ENCODE measurements around the gene AJM1. TPM values are rescaled to one million over a fixed set of nuclear protein-coding genes. Genes with fewer than 3 reads are reported as not detected.
"Not testable (repeated sequence)": the region's sequence is repeated elsewhere in the genome, so short reads cannot be mapped to it uniquely, and the experiment has no call there.

Gene AJM1
- 0.77 TPM in 1 of 2 replicates, not detected in the other for total RNA-seq (ENCODE audit: low replicate concordance)

GRCh38 chr9:136842380-136842948 lies at the start of gene AJM1:
AJM1 (plus strand) TSS chr9:136842478; CDS start chr9:136844415, 1,937 bp downstream.
- H3K27ac ChIP-seq; H3K36me3 ChIP-seq; H2AFZ ChIP-seq (replicated peaks); H3K27ac Mint-ChIP-seq; H3K9me3 ChIP-seq (ENCODE audit: low read depth); H3K79me2 ChIP-seq (ENCODE audit: low read depth); H3K4me3 ChIP-seq; H3K9ac ChIP-seq; H3K9me3 Mint-ChIP-seq; H3K36me3 Mint-ChIP-seq: not testable (repeated sequence)
- peak; percentile 87 for DNase-seq (ENCODE audit: low spot score)
- TF ChIP-seq CTCF (IDR thresholded peaks at IDR 0.05), result peak; percentile 80
- H3K27me3 Mint-ChIP-seq (ENCODE audit: insufficient read depth, low read depth), result peaks cover 18% of the 10 kb centered on the region
- peaks cover 20% of the 10 kb centered on the region for H3K27me3 ChIP-seq
- H3K4me3 Mint-ChIP-seq, result peak within 1 kb of the TSS; percentile 78
- H4K20me1 ChIP-seq (ENCODE audit: low read depth), result peaks cover 40% of the 10 kb centered on the region
- H3K4me2 ChIP-seq, result peak within 1 kb of the TSS; percentile 64
- peaks cover 28% of the 10 kb centered on the region for H3F3A ChIP-seq (ENCODE audit: low read depth)
- peaks cover 23% of the 10 kb centered on the region for H3K4me1 Mint-ChIP-seq
- peaks cover 23% of the 10 kb centered on the region for H3K4me1 ChIP-seq

- Histone ChIP-seq H4K20me1 (ENCODE audit: low read depth) (peaks cover 10% of the 10 kb centered on the region), H3K4me1 (peaks cover 37% of the 10 kb centered on the region), H3K9ac (no peak overlapping the region), H3K36me3 (no peaks in the 10 kb centered on the region), H3K27ac (no peak overlapping the region), H2AFZ (replicated peaks) (no peak overlapping the region), H3K27me3 (peaks cover 5% of the 10 kb centered on the region), H3K4me2 (no peak overlapping the region), H3K79me2 (ENCODE audit: low read depth) (no peaks in the 10 kb centered on the region), H3K4me3 (no peak overlapping the region), H3F3A (ENCODE audit: low read depth) (peaks cover 35% of the 10 kb centered on the region), H3K9me3 (ENCODE audit: low read depth) (no peaks in the 10 kb centered on the region)
- peaks cover 8% of the 10 kb centered on the region for H3K27me3 Mint-ChIP-seq (ENCODE audit: insufficient read depth, low read depth)
- H3K9me3 Mint-ChIP-seq, result no peaks in the 10 kb centered on the region
- peaks cover 1% of the 10 kb centered on the region for H3K36me3 Mint-ChIP-seq
- DNase-seq (ENCODE audit: low spot score), result no peak
- no peak overlapping the region for H3K27ac Mint-ChIP-seq
- H3K4me1 Mint-ChIP-seq, result peaks cover 40% of the 10 kb centered on the region
- TF ChIP-seq EZH2 (IDR thresholded peaks at IDR 0.05) (no peak), CTCF (IDR thresholded peaks at IDR 0.05) (no peak), EZH2phosphoT487 (IDR thresholded peaks at IDR 0.05) (no peak)
- H3K4me3 Mint-ChIP-seq, result peak overlapping the region; percentile 67
Observed at GRCh38 chr9:136793086-136793946, 49.0 kb upstream of the AJM1 start.

GRCh38 chr9:136794281-136794999 lies 47.8 kb upstream of the AJM1 start:
- no peak overlapping the region for H3K27ac Mint-ChIP-seq
- no peak for TF ChIP-seq CTCF (IDR thresholded peaks at IDR 0.05)
- TF ChIP-seq EZH2phosphoT487 (IDR thresholded peaks at IDR 0.05), result no peak
- TF ChIP-seq EZH2 (IDR thresholded peaks at IDR 0.05), result no peak
- H3K4me1 Mint-ChIP-seq, result peaks cover 30% of the 10 kb centered on the region
- H3K4me3 Mint-ChIP-seq, result peak overlapping the region; percentile 13
- Histone ChIP-seq H3K27me3 (peaks cover 16% of the 10 kb centered on the region), H3K4me2 (no peak overlapping the region), H3K9ac (no peak overlapping the region), H3K4me3 (no peak overlapping the region), H3F3A (ENCODE audit: low read depth) (peaks cover 29% of the 10 kb centered on the region), H2AFZ (replicated peaks) (no peak overlapping the region), H3K36me3 (no peaks in the 10 kb centered on the region), H4K20me1 (ENCODE audit: low read depth) (peaks cover 10% of the 10 kb centered on the region), H3K4me1 (peaks cover 32% of the 10 kb centered on the region), H3K9me3 (ENCODE audit: low read depth) (no peaks in the 10 kb centered on the region), H3K27ac (no peak overlapping the region), H3K79me2 (ENCODE audit: low read depth) (no peaks in the 10 kb centered on the region)
- no peak for DNase-seq (ENCODE audit: low spot score)
- peaks cover 8% of the 10 kb centered on the region for H3K27me3 Mint-ChIP-seq (ENCODE audit: insufficient read depth, low read depth)
- H3K36me3 Mint-ChIP-seq, result peaks cover 1% of the 10 kb centered on the region
- no peaks in the 10 kb centered on the region for H3K9me3 Mint-ChIP-seq
